ENCODE data around the gene NUMA1.

DNA sequence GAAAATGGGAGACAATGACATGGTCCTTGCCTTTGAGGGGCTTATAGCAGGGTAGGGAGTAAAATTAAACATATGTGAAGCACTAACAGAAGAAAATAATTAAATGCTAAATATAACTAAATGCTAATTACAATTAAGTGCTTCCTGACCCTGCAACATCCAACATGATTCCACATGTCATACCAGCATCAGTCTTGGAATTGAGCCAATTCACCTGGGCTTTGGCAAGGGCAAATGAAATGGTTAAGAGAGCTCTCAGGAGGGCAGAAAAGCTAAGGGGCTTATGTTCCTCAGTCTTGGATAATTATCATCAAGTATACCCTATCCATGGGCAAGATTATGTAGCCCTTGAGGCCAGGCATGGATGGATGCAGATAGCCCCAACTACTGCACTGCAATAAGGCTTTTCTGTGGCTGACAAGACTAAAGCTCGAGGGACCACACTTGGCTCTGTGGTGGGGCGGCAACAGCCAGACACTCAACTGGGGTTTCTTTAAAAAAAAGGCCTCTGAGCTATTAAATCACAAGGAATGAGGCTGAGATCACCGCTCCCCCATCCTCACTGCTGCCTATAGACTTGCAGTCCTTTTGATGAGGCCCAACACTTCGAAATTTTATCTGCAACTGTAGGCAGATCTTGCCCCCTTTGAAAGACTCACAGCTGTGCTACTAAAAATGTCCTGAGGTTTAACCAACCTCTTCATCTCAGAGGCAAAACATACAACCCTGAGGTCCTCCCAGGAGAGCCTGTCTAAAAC, 42.6 kb downstream of the NUMA1 start:
- TF ChIP-seq, protein P1, sequence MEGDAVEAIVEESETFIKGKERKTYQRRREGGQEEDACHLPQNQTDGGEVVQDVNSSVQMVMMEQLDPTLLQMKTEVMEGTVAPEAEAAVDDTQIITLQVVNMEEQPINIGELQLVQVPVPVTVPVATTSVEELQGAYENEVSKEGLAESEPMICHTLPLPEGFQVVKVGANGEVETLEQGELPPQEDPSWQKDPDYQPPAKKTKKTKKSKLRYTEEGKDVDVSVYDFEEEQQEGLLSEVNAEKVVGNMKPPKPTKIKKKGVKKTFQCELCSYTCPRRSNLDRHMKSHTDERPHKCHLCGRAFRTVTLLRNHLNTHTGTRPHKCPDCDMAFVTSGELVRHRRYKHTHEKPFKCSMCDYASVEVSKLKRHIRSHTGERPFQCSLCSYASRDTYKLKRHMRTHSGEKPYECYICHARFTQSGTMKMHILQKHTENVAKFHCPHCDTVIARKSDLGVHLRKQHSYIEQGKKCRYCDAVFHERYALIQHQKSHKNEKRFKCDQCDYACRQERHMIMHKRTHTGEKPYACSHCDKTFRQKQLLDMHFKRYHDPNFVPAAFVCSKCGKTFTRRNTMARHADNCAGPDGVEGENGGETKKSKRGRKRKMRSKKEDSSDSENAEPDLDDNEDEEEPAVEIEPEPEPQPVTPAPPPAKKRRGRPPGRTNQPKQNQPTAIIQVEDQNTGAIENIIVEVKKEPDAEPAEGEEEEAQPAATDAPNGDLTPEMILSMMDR (IDR thresholded peaks at IDR 0.05; ENCODE audit: control extremely low read depth in 1 of 3, insufficient read depth in 1 of 3, low read depth in 1 of 3, low read length in 3 of 3): no peak
- no peak for TF ChIP-seq YY1 (IDR thresholded peaks at IDR 0.05; ENCODE audit: low read depth, low read length)
- no peak for TF ChIP-seq POLR2AphosphoS5 (IDR thresholded peaks at IDR 0.05; ENCODE audit: low read depth, low read length)
- TF ChIP-seq GTF2F1 (IDR thresholded peaks at IDR 0.05; ENCODE audit: borderline replicate concordance, low read depth, low read length): no peak
